HG03558 (cell line): ENCODE measurements around the gene PIN1.

Source experiments
- ATAC-seq: cut with Tn5 transposase; IDR thresholded peaks from one replicate; pipeline ENCODE4 v1.9.1; 2021; ENCODE audit warnings: moderate number of reproducible peaks; ENCODE audit not compliant: unreplicated experiment; ENCODE audit errors: extremely low read depth

The PIN1 gene

GRCh38 chr19:9850235-9850959 lies 15.3 kb downstream of the PIN1 start:
- ATAC-seq: no peak

GRCh38 chr19:9854282-9854846 lies 19.2 kb downstream of the PIN1 start:
- ATAC-seq: no peak

- ATAC-seq: no peak
These were observed 21.5 kb downstream of the PIN1 start for GRCh38 chr19:9856609-9857008.

- no peak for ATAC-seq
These were observed 22.1 kb downstream of the PIN1 start for GRCh38 chr19:9857076-9857721.

- no peak for ATAC-seq
These were observed 23.0 kb downstream of the PIN1 start for GRCh38 chr19:9857920-9858746.

- no peak for ATAC-seq
These were observed 23.6 kb downstream of the PIN1 start for GRCh38 chr19:9858766-9859165.

GRCh38 chr19:9860407-9860806 lies 25.3 kb downstream of the PIN1 start:
- no peak for ATAC-seq

GRCh38 chr19:9861503-9861902 lies 26.4 kb downstream of the PIN1 start:
- no peak for ATAC-seq

- ATAC-seq: no peak
These were observed 27.8 kb downstream of the PIN1 start for GRCh38 chr19:9862938-9863337.

- no peak for ATAC-seq
These were observed 28.6 kb downstream of the PIN1 start for GRCh38 chr19:9863759-9864158.

- no peak for ATAC-seq
These were observed 30.8 kb downstream of the PIN1 start for GRCh38 chr19:9865732-9866501.

GRCh38 chr19:9868983-9869617 lies 34.0 kb downstream of the PIN1 start:
- no peak for ATAC-seq

GRCh38 chr19:9871626-9872338 lies 36.7 kb downstream of the PIN1 start:
- ATAC-seq: no peak

GRCh38 chr19:9872618-9873242 lies 37.6 kb downstream of the PIN1 start:
- no peak for ATAC-seq

GRCh38 chr19:9875031-9875627 lies 40.0 kb downstream of the PIN1 start:
- no peak for ATAC-seq

GRCh38 chr19:9875796-9876195 lies 40.7 kb downstream of the PIN1 start:
- ATAC-seq: no peak

- no peak for ATAC-seq
These were observed 42.8 kb downstream of the PIN1 start for GRCh38 chr19:9877780-9878510.
